Measurements from ENCODE around the gene APBB1.

- TF ChIP-seq CTCF (IDR thresholded peaks at IDR 0.05) = no peak
- TF ChIP-seq POLR2A (IDR thresholded peaks at IDR 0.05) = no peak
These were observed 13.0 kb upstream of the APBB1 start for GRCh38 chr11:6431861-6432260.

All from thyroid gland (tissue), 4 donors.